D721Med (cell line): ENCODE measurements around the gene PARP8.

ENCODE experiments used
- DNase-seq: peaks from one replicate; pipeline ENCODE4 v3.0.0; 2011; ENCODE audit warnings: low spot score; ENCODE audit not compliant: insufficient read length
- FAIRE-seq: peaks from 2 replicates; lab custom pipeline; 2011; peaks lifted over from hg19 to GRCh38; lab: Jason Lieb, UNC
- TF ChIP-seq, protein P1 (sequence below): IDR thresholded peaks from 2 replicates; pipeline ENCODE4 v1.5.1; 2012; ENCODE audit warnings: mild to moderate bottlenecking, control low read depth; ENCODE audit not compliant: insufficient read depth; ENCODE audit errors: missing control alignments

Gene PARP8

GRCh38 chr5:50874306-50875001 is 208.0 kb downstream of the PARP8 start:
- no peak for DNase-seq
- TF ChIP-seq, protein P1, sequence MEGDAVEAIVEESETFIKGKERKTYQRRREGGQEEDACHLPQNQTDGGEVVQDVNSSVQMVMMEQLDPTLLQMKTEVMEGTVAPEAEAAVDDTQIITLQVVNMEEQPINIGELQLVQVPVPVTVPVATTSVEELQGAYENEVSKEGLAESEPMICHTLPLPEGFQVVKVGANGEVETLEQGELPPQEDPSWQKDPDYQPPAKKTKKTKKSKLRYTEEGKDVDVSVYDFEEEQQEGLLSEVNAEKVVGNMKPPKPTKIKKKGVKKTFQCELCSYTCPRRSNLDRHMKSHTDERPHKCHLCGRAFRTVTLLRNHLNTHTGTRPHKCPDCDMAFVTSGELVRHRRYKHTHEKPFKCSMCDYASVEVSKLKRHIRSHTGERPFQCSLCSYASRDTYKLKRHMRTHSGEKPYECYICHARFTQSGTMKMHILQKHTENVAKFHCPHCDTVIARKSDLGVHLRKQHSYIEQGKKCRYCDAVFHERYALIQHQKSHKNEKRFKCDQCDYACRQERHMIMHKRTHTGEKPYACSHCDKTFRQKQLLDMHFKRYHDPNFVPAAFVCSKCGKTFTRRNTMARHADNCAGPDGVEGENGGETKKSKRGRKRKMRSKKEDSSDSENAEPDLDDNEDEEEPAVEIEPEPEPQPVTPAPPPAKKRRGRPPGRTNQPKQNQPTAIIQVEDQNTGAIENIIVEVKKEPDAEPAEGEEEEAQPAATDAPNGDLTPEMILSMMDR: no peak
- FAIRE-seq: no peak

GRCh38 chr5:50875002-50875344 is 208.5 kb downstream of the PARP8 start:
- TF ChIP-seq, protein P1: no peak
- FAIRE-seq (no peak), DNase-seq (no peak)

DNA sequence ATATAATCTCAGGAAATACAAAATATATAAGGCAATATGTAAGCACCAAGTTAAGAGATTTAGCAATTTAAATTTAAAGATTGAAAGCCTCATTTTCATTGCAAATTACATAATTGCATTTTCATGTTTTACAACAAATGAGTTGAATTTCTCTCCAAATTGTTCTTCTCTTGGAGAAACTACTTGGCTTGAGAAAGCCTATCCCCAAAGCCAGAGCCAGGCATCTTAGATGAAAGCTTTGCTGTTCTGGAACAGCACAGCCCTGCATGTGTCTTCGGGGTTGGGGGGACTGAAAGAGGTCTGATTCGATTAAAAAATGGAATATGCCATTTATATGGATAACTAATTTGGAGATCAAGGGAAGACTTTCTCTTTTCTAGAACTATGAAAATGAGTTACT is 212.0 kb downstream of the PARP8 start:
- FAIRE-seq (no peak), DNase-seq (no peak)
- TF ChIP-seq, protein P1: no peak

DNA sequence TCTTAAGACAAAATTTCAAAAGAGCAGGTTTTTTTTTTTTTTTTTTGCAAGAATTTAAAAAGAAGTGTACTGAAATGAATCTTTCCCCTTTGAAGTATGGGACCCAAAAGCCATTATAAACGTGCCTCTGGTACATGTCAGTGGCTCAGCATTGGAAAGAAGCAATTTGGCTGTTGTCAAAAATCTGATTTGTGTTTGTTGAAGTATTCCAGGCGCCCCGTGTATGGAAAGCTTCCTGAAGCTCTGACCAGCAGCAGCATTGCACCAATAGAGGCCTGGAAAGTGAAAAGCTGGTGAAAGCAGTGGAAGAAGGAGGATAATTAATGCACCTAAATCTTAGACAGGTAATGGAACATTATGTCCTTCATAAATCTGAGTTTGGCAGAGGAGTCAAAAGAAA is 215.0 kb downstream of the PARP8 start:
- no peak for FAIRE-seq
- TF ChIP-seq, protein P1: no peak
- DNase-seq: no peak

- TF ChIP-seq, protein P1: no peak
- no peak for FAIRE-seq
- no peak for DNase-seq
Observed at GRCh38 chr5:50886657-50887345, 220.4 kb downstream of the PARP8 start.

DNA sequence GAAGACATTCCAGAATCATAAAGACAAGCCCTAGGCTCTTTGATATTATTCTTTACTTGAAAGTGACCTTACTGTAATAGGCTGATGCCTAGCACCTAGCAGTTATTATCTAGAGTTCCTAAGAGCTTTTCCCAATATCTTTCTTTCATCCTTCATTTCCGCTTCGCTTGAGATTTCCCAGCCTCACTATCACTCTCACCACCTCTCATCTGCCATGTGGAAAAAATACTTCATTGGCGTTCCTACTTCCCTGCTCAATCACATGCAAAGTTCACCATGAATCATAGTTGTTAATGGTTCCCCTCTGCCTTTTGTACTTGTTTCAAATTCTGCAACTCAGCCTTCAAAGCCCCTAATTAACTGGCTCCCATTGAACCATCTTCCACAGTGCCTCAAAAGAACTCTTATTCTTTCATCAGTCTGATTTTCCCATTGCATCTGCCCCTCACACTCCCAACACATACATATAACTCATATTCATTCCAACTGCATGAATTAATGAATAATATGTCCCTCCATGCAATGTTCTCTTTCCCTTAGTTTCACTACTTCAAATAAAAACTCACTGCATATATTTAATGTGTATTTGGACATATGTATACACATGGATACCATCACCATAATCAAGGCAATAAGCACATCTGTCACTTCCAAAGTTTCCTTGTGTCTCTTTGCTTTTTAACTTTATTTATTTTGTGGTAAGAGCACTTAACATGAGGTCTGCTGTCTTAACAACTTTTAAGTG is 221.6 kb downstream of the PARP8 start:
- no peak for DNase-seq
- TF ChIP-seq, protein P1: no peak
- no peak for FAIRE-seq

GRCh38 chr5:50888751-50889150 is 222.3 kb downstream of the PARP8 start:
- FAIRE-seq: no peak
- TF ChIP-seq, protein P1: no peak
- DNase-seq: no peak
